ENCODE data around the gene SAP130. TPM values are rescaled to one million over a fixed set of nuclear protein-coding genes. Genes with fewer than 3 reads are reported as not detected.

The SAP130 gene
- total and polyA plus RNA-seq, 2 of the 8 experiments (the other 6 are each of a cell fraction or from before 2014, with no cell fraction given) = 51.4 to 54.3 TPM

DNA sequence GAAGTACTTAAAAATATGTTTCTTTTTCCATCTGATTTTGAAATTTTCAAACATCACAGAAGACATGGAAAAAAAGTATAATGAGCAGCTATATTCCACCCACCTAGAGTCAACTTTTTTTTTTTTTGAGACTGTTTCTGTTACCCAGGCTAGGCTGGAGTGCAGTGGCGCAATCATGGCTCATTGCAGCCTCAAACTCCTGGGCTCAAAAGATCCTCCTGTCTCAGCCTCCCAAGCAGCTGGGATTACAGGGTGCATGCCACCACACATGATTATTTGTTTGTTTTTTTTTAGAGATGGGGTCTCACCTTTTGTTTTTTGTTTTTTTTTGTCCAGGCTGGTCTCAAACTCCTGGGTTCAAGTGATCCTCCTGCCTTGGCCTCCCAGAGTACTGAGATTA is 36.5 kb upstream of the SAP130 start (continued):
- TF ChIP-seq, protein P1, sequence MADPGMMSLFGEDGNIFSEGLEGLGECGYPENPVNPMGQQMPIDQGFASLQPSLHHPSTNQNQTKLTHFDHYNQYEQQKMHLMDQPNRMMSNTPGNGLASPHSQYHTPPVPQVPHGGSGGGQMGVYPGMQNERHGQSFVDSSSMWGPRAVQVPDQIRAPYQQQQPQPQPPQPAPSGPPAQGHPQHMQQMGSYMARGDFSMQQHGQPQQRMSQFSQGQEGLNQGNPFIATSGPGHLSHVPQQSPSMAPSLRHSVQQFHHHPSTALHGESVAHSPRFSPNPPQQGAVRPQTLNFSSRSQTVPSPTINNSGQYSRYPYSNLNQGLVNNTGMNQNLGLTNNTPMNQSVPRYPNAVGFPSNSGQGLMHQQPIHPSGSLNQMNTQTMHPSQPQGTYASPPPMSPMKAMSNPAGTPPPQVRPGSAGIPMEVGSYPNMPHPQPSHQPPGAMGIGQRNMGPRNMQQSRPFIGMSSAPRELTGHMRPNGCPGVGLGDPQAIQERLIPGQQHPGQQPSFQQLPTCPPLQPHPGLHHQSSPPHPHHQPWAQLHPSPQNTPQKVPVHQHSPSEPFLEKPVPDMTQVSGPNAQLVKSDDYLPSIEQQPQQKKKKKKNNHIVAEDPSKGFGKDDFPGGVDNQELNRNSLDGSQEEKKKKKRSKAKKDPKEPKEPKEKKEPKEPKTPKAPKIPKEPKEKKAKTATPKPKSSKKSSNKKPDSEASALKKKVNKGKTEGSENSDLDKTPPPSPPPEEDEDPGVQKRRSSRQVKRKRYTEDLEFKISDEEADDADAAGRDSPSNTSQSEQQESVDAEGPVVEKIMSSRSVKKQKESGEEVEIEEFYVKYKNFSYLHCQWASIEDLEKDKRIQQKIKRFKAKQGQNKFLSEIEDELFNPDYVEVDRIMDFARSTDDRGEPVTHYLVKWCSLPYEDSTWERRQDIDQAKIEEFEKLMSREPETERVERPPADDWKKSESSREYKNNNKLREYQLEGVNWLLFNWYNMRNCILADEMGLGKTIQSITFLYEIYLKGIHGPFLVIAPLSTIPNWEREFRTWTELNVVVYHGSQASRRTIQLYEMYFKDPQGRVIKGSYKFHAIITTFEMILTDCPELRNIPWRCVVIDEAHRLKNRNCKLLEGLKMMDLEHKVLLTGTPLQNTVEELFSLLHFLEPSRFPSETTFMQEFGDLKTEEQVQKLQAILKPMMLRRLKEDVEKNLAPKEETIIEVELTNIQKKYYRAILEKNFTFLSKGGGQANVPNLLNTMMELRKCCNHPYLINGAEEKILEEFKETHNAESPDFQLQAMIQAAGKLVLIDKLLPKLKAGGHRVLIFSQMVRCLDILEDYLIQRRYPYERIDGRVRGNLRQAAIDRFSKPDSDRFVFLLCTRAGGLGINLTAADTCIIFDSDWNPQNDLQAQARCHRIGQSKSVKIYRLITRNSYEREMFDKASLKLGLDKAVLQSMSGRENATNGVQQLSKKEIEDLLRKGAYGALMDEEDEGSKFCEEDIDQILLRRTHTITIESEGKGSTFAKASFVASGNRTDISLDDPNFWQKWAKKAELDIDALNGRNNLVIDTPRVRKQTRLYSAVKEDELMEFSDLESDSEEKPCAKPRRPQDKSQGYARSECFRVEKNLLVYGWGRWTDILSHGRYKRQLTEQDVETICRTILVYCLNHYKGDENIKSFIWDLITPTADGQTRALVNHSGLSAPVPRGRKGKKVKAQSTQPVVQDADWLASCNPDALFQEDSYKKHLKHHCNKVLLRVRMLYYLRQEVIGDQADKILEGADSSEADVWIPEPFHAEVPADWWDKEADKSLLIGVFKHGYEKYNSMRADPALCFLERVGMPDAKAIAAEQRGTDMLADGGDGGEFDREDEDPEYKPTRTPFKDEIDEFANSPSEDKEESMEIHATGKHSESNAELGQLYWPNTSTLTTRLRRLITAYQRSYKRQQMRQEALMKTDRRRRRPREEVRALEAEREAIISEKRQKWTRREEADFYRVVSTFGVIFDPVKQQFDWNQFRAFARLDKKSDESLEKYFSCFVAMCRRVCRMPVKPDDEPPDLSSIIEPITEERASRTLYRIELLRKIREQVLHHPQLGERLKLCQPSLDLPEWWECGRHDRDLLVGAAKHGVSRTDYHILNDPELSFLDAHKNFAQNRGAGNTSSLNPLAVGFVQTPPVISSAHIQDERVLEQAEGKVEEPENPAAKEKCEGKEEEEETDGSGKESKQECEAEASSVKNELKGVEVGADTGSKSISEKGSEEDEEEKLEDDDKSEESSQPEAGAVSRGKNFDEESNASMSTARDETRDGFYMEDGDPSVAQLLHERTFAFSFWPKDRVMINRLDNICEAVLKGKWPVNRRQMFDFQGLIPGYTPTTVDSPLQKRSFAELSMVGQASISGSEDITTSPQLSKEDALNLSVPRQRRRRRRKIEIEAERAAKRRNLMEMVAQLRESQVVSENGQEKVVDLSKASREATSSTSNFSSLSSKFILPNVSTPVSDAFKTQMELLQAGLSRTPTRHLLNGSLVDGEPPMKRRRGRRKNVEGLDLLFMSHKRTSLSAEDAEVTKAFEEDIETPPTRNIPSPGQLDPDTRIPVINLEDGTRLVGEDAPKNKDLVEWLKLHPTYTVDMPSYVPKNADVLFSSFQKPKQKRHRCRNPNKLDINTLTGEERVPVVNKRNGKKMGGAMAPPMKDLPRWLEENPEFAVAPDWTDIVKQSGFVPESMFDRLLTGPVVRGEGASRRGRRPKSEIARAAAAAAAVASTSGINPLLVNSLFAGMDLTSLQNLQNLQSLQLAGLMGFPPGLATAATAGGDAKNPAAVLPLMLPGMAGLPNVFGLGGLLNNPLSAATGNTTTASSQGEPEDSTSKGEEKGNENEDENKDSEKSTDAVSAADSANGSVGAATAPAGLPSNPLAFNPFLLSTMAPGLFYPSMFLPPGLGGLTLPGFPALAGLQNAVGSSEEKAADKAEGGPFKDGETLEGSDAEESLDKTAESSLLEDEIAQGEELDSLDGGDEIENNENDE (IDR thresholded peaks at IDR 0.05; ENCODE audit: insufficient replicate concordance, low read length) = no peak
- TF ChIP-seq POU5F1 (IDR thresholded peaks at IDR 0.05; ENCODE audit: low read depth, low read length) (no peak), USF2 (IDR thresholded peaks at IDR 0.05; ENCODE audit: low read length) (no peak)

Measured in H1 (cell line).